Nephron progenitor cell (in vitro differentiated cells): ENCODE results near the gene CAPRIN2.

Source experiments
- DNase-seq: peaks from one replicate; pipeline ENCODE4 v3.0.0; 2021
- H3K27ac Mint-ChIP-seq: 2 replicates; pipeline ENCODE4 v1.8.0; 2021; ENCODE audit warnings: mild to moderate bottlenecking, moderate library complexity, mixed read lengths
- H3K27me3 Mint-ChIP-seq: 2 replicates; pipeline ENCODE4 v1.8.0; 2021; ENCODE audit warnings: mild to moderate bottlenecking, low read depth, mixed read lengths; ENCODE audit not compliant: poor library complexity
- H3K36me3 Mint-ChIP-seq: 2 replicates; pipeline ENCODE4 v1.8.0; 2021; ENCODE audit warnings: low read depth, mixed read lengths
- H3K4me1 Mint-ChIP-seq: 2 replicates; pipeline ENCODE4 v1.8.0; 2021; ENCODE audit warnings: mixed read lengths
- H3K4me3 Mint-ChIP-seq: 2 replicates; pipeline ENCODE4 v1.8.0; 2021; ENCODE audit warnings: mild to moderate bottlenecking, moderate library complexity, mixed read lengths
- H3K9me3 Mint-ChIP-seq: 2 replicates; pipeline ENCODE4 v1.8.0; 2021; ENCODE audit warnings: mild to moderate bottlenecking, moderate library complexity, mixed read lengths
- TF ChIP-seq, protein P1 (sequence below): fragments of 200-600 bp; sonication (generic); IDR thresholded peaks from 2 replicates; pipeline ENCODE4 v1.5.0; 2021; ENCODE audit warnings: antibody characterized with exemption

CAPRIN2 gene

DNA sequence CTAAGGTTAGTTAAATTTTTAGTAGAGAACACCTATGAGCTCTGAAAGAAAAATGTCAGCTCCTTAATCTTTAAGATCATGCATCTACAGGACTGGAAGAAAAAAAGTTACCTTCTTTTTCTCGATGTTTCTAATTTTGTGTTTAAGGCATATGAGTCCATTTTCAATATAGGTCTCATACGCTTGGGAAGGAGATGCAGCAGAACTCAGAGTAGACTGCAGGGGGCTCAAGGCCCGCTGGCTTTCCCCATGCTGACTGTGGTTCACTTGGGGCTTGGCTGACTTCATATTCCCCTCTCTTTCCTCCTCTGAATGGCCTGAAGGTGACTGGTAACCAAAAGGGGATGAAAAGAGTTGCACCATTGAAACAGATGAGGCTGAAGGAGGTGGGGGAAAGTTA lies 1.5 kb downstream of the CAPRIN2 start:
- no peak overlapping the region for H3K27ac Mint-ChIP-seq

DNA sequence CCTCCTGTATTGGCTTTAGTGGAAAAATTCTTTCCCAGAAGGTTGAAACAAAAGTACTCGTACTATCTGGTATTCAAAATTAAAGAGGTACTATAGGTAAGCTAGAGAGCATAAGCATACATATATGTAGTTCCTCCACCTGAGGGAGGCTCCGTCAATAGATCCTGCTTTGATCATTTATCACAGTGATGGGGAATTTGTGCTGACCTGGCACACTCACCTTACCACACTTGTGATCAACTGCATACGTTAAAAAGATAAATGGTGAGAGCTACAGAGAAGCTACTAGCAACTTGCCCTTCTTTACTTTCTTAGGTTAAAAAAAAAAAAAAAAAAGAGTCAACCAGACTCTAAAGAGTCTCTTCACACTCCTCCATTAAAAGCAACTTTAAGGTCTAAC lies 2.5 kb downstream of the CAPRIN2 start:
- Mint-ChIP-seq H3K36me3 (peaks cover 40% of the 10 kb centered on the region), H3K9me3 (peaks cover 10% of the 10 kb centered on the region)
- DNase-seq: no peak

More for the DNA sequence above, 1.5 kb downstream of the CAPRIN2 start:
- Mint-ChIP-seq H3K4me3 (peak overlapping the region; percentile 97), H3K9me3 (peaks cover under 1% of the 10 kb centered on the region), H3K4me1 (peaks cover 59% of the 10 kb centered on the region), H3K27me3 (peaks cover 3% of the 10 kb centered on the region), H3K36me3 (peaks cover 30% of the 10 kb centered on the region)
- DNase-seq: peak; percentile 28
- TF ChIP-seq, protein P1, sequence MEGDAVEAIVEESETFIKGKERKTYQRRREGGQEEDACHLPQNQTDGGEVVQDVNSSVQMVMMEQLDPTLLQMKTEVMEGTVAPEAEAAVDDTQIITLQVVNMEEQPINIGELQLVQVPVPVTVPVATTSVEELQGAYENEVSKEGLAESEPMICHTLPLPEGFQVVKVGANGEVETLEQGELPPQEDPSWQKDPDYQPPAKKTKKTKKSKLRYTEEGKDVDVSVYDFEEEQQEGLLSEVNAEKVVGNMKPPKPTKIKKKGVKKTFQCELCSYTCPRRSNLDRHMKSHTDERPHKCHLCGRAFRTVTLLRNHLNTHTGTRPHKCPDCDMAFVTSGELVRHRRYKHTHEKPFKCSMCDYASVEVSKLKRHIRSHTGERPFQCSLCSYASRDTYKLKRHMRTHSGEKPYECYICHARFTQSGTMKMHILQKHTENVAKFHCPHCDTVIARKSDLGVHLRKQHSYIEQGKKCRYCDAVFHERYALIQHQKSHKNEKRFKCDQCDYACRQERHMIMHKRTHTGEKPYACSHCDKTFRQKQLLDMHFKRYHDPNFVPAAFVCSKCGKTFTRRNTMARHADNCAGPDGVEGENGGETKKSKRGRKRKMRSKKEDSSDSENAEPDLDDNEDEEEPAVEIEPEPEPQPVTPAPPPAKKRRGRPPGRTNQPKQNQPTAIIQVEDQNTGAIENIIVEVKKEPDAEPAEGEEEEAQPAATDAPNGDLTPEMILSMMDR: peak; percentile 39

DNA sequence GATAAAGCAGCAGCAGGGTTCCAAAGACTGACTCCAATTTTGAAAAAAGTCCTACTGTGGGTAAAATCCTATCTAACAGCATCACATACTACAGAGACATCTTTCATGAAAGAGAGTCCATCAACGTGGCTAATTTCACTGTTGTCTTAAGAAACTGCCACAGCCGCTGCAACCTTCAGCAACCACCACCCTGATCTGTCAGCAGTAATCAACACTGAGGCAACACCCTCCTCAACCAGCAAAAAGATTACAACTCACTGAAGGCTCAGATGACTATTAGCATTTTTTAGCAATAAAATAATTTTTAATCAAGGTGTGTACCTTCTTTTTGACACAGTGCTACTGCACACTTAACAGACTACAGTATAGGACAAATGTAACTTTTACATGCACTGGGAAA lies 6.6 kb downstream of the CAPRIN2 start:
- Mint-ChIP-seq H3K4me1 (peaks cover 40% of the 10 kb centered on the region), H3K27me3 (no peaks in the 10 kb centered on the region), H3K4me3 (no peak overlapping the region), H3K27ac (no peak overlapping the region), H3K36me3 (peaks cover 57% of the 10 kb centered on the region), H3K9me3 (peaks cover 20% of the 10 kb centered on the region)
- no peak for DNase-seq
- TF ChIP-seq, protein P1: no peak

More for the DNA sequence above, 2.5 kb downstream of the CAPRIN2 start:
- Mint-ChIP-seq H3K4me3 (peak overlapping the region; percentile 31), H3K27ac (no peak overlapping the region), H3K27me3 (peaks cover 3% of the 10 kb centered on the region), H3K4me1 (peaks cover 59% of the 10 kb centered on the region)
- TF ChIP-seq, protein P1: no peak

DNA sequence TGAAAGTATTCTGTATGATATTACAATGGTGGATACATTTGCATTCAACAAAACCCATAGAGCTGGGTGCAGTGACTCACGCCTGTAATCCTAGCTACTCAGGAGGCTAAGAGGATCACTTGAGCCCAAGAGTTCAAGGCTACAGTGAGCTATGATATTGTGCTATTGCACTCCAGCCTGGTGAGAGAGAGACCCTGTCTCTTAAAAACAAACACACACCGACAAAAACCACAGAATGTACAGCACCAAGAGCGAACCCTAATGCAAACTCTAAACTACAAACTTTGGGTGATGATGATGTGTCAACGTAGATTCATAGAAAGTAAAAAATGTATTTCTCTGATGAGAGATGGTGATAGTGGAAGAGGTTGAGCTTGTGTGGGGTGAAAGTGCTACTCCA lies 8.6 kb downstream of the CAPRIN2 start:
- no peak overlapping the region for H3K4me3 Mint-ChIP-seq
- H3K36me3 Mint-ChIP-seq: peaks cover 62% of the 10 kb centered on the region
- H3K27me3 Mint-ChIP-seq: no peaks in the 10 kb centered on the region
- H3K4me1 Mint-ChIP-seq: peaks cover 25% of the 10 kb centered on the region
- no peak overlapping the region for H3K27ac Mint-ChIP-seq
- H3K9me3 Mint-ChIP-seq: peaks cover 20% of the 10 kb centered on the region
- no peak for DNase-seq
- TF ChIP-seq, protein P1: no peak

DNA sequence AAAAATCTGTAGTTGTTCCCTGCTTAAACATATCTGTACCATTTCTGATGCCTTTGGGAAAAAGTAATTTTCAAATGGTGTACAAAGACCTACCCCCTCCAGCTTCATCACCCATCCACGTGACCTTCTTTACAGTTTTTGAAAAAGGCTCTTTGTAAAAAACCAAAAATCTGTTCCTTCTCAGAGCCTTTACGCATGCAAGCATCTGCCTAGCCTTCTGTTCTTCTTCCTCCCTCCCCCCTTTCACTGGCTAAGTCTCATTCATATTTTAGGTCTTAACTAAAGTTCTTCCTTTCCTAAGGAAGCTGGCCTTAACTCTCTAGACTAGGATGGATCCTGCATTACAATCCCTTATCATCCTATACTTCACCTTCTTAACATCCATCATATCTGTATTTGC lies 10.4 kb downstream of the CAPRIN2 start:
- TF ChIP-seq, protein P1: no peak
- H3K9me3 Mint-ChIP-seq: peaks cover 20% of the 10 kb centered on the region
- H3K4me3 Mint-ChIP-seq: no peak overlapping the region
- H3K36me3 Mint-ChIP-seq: peaks cover 58% of the 10 kb centered on the region
- no peak overlapping the region for H3K27ac Mint-ChIP-seq
- peaks cover 7% of the 10 kb centered on the region for H3K4me1 Mint-ChIP-seq
- DNase-seq: no peak
- H3K27me3 Mint-ChIP-seq: no peaks in the 10 kb centered on the region

DNA sequence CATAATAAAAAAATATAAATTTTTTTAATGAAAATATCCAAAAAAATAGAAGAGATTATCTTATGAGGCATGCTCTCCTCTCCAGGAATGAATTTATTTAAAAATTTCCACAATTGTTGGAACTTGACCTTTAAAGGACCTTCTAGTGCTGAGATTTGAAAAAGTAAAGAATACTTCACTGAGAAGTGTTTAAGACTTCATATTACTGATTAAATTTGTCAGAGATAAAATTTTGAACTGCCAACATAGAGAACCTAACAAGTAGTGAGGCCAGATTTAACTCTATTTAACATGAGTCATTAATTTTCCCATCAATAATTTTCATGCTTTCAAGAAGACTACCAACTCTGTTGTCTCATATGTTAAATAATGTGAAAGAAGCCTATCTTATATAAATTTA lies 14.5 kb downstream of the CAPRIN2 start:
- no peak overlapping the region for H3K27ac Mint-ChIP-seq
- DNase-seq: no peak
- TF ChIP-seq, protein P1: no peak
- no peaks in the 10 kb centered on the region for H3K27me3 Mint-ChIP-seq
- peaks cover 2% of the 10 kb centered on the region for H3K4me1 Mint-ChIP-seq
- no peak overlapping the region for H3K4me3 Mint-ChIP-seq
- H3K9me3 Mint-ChIP-seq: peaks cover 4% of the 10 kb centered on the region
- peaks cover 54% of the 10 kb centered on the region for H3K36me3 Mint-ChIP-seq
